HG03457 (cell line): ENCODE results near the gene MT1E.
A peak's percentile ranks its signal among the peaks of the same experiment; 100 is the strongest.
"Not testable (repeated sequence)": the region's sequence is repeated elsewhere in the genome, so short reads cannot be mapped to it uniquely, and the experiment has no call there.

Experiments
- ATAC-seq: cut with Tn5 transposase; IDR thresholded peaks from one replicate; pipeline ENCODE4 v1.9.1; 2021; ENCODE audit warnings: moderate number of reproducible peaks; ENCODE audit not compliant: unreplicated experiment

MT1E gene

DNA sequence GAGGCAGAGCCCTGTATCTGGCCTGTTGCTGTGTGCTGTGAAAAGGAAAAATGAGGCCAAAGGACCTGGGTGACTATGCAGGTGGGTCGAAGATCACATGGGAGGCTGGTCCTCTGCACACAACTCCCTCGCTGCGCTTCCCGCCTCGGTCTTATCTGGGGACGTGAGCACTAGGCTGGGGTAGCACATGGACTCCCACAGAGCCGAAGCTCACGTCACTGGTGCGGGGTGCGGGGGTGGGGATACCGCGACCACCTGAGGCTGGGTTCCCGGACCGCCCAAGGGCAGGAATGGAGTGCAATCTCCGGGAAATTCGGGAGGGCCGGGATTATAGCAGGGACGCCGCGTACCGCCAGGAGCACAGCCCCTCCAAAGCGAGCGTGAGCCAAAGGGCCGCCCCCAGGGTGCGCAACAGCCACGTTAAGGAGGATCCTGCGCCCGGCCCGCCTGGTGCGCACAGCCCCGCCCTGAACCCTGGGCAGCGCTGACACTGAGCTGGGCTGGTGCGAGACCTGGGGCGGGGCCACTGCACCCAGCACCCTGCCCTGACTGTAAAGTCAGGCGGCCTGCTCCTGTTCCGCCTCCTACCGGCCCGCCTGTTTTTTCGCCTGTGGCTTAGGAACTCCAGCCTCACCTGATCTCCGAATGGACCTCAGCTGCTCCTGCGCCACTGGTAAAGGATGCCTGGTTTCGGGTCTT is 17.6 kb downstream of the MT1E start:
- ATAC-seq = peak; percentile 66

- no peak for ATAC-seq
Observed at GRCh38 chr16:56643833-56644232, 18.3 kb downstream of the MT1E start.

DNA sequence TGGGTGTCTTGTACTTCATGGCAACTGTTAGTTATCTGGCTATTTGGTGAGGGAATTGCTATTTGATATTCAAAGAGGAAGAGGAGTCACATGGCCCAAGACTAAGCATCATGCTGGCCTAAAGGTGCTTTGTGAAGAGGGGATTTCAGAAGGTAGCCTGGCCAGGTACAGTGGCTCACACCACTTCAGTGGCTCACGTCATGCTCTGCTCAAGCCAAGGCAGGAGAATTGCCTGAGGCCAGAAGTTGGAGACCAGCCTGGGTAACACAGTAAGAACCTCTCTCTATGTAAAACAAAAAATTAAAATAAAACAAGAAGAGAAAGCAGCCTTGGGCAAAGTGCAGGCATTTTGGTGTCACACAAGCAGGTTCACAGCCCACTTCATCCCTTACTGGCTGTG is 19.7 kb downstream of the MT1E start:
- ATAC-seq = no peak

- no peak for ATAC-seq
Observed at GRCh38 chr16:56645838-56646237, 20.3 kb downstream of the MT1E start.

GRCh38 chr16:56647641-56648431 is 22.3 kb downstream of the MT1E start:
- ATAC-seq = no peak

GRCh38 chr16:56649271-56649670 is 23.7 kb downstream of the MT1E start:
- ATAC-seq = no peak

DNA sequence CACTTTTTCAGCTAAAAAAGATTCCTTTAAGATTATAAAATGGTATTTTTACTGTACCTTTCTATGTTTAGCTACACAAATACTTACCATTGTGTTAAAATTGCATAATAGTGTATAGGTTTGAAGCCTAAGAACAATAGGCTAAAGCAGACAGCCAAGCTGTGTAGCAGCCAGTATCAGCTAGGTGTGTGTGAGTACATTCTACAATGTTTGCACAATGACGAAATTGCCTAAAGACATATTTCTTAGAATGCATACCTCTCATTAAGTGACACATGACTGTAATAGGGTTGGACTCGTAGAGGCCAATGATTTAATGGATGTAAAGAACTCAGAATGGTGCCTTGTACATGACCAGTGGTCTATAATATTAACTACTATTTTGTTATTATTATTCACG is 24.2 kb downstream of the MT1E start:
- ATAC-seq = no peak

DNA sequence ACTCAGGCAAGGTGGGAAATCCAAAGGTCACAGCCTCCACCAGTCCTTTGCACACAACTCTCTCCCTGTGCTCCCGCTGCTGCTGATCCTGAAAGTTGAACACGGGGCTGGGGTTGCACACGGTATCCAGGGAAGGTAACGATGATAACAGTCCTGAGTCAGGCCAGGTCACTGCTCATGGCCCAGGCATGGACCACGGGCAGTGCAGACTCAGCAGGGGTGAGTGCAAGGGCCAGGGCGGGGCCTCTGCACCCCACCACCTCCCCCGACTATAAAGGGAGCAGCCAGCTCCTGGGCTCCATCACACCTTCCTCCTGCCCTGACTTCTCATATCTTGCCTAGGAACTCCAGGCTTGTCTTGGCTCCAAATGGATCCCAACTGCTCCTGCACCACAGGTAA is 26.0 kb downstream of the MT1E start, which contains the start of gene MT1B:
MT1B (plus strand) TSS at position 301 of the 400 bp plus-strand sequence; CDS start at position 369, 68 bp downstream.
- ATAC-seq = no peak

DNA sequence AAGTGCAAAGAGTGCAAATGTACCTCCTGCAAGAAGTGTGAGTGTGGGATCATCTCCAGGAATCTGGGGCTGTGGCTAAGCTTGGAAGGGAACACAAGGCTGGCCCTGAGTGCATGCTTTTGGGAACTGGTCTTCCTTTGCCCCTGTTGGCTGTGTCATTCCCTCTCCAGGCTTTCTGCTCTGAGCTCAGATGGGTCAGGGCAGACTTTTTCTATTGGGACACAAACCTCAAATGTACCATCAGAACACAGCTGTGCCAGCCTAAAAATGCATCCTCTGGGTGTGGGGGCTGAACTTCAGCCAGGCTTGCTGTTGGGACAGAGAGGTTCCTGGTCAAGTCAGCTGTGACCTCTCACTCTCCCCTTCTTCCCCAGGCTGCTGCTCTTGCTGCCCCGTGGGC is 27.0 kb downstream of the MT1E start:
- ATAC-seq = no peak

DNA sequence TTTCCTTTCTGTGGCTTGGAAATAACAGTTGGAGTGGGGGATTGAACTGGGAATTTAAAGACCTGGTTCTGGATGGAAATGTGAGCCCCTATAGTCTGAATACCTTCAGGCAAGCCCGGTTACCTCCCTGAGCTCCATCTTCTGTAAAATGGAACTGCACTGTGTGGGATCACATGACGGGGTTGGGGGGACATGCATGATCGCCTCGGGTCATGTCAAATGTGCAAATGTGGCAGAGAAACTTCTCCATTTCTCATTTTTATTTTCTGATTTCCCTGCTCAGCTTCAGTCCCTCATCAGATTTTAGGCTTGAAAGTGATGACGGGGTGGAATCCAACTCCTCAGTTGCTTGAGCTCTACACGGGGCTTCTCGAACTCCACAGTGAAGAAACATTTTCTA is 27.6 kb downstream of the MT1E start:
- ATAC-seq = no peak

DNA sequence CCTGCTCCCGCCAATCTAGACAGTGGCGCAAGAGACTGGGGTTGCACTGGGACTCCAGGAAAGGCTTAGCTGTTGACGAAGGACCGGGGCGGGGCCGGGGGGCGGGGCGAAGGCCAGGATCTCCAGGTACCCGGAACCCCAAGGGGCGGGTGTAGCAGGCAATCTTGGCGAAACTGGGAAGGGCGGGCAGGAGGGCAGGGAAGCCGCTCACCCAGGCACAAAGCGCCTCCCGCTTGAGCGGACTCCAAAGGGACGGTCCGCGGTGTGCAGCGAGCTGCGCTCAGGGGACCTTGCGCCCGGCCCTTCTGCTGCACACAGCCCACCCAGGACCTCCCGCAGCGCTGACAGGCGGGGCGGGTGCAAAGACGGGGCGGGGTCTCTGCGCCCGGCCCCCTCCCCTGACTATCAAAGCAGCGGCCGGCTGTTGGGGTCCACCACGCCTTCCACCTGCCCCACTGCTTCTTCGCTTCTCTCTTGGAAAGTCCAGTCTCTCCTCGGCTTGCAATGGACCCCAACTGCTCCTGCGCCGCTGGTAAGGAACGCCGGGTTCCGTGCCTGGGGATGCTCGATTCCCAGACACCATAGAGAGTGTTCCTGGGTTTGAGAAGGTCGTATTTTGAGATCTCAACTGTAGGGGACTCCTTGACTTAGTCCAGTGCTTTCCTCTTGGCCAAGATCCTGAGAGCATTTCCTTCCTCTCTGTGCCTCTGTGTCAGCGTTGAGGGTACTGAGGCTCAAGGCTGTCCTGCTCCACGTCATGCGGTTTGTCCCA is 32.2 kb downstream of the MT1E start, which contains the start of gene MT1F:
MT1F (plus strand) TSS at position 405 of the 772 bp plus-strand sequence; CDS start at position 505, 100 bp downstream.
- ATAC-seq = no peak

GRCh38 chr16:56658327-56658875 is 32.8 kb downstream of the MT1E start:
- no peak for ATAC-seq

- ATAC-seq = no peak
Observed at GRCh38 chr16:56662357-56663354, 37.1 kb downstream of the MT1E start.

DNA sequence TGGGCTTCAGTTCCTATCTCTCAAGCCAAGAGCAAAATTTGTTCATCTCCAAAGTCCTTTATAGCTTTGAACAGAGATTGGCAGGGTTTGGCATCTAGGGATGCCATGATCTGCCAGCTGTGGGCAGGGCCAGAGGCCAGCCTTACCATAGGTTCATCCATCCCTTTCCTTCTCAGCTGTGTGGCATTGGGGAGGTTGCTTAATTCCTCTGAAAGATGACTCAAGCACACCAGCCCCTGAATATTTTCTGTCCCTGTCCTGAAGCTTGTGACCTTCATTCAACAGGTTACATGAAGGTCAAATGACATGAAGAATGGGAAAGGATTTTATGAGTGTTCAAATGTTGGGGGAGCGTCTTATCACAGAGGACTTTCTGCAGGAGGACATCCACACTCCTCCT is 38.9 kb downstream of the MT1E start:
- no peak for ATAC-seq

GRCh38 chr16:56665286-56666261 is 40.0 kb downstream of the MT1E start:
- not testable (repeated sequence) for ATAC-seq

DNA sequence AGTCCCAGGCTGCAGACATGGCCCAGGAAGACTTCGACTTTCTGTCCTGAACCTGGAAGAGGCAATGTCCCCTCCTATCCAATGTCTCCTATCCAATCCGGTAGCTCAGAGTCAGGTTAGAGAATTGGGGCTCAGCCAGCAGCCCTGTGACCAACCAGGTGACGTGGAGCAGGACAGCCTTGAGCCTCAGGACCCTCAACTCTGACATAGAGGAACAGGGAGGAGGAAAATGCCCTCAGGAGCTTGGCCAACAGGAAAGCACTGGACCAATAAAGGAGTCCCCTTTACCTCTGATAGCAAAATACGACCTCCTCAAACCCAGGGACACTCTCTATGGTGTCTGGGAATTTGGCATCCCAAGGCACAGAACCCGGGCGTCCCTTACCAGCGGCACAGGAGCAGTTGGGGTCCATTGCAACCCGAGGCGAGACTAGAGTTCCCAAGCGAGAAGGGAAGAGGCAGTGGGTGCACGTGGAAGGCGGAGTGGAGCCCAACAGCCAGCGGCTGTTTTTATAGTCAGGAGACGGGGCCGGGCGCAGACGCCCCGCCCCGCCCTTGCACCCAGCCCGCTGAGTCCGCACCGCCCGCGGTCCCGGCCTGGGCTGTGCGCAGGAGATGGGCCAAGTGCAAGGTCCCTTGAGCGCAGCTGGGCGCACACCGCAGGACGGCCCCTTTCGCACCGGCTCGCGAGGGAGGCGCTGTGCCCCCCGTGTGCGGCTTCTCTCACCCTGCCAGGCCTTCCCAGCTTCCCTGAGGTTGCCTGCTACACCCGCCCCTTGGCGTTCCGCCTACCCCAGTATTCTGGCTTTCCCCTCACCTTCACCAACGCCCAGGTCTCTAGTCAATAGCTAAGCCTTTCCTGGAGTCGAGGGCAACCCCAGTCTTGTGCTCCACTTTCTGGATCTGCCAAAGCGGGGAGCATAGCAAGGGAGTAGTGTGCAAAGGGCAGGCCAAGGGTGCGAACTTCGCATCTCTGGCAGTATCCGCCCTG is 42.3 kb downstream of the MT1E start, which contains the start of gene MT1G:
MT1G (minus strand) TSS at position 485 of the 991 bp plus-strand sequence; CDS start at position 413, 72 bp downstream.
- ATAC-seq = no peak
